ENCODE results near the gene CDH4. TPM values are rescaled to one million over a fixed set of nuclear protein-coding genes. Genes with fewer than 3 reads are reported as not detected.
A peak's percentile ranks its signal among the peaks of the same experiment; 100 is the strongest.

The CDH4 gene
- total RNA-seq, 1 donor from 2014 or later = 8.9 TPM

GRCh38 chr20:61605283-61605682 lies 353.2 kb downstream of the CDH4 start:
- TF ChIP-seq CTCF (conservative IDR thresholded peaks at IDR 0.05) = no peak
- H3K4me1 Mint-ChIP-seq = no peaks in the 10 kb centered on the region
- peaks cover 8% of the 10 kb centered on the region for H3K9me3 Mint-ChIP-seq

GRCh38 chr20:61605862-61606557 lies 353.9 kb downstream of the CDH4 start:
- peaks cover 7% of the 10 kb centered on the region for H3K36me3 Mint-ChIP-seq (ENCODE audit: low read depth)
- peaks cover 8% of the 10 kb centered on the region for H3K9me3 Mint-ChIP-seq
- H3K27me3 Mint-ChIP-seq (ENCODE audit: low read depth) = peaks cover 2% of the 10 kb centered on the region
- H3K4me3 Mint-ChIP-seq = no peak overlapping the region
- no peaks in the 10 kb centered on the region for H3K4me1 Mint-ChIP-seq
- no peak for TF ChIP-seq CTCF (conservative IDR thresholded peaks at IDR 0.05)
- no peak for DNase-seq (ENCODE audit: low read depth, low spot score)
- H3K27ac Mint-ChIP-seq (ENCODE audit: unreplicated experiment) = peak overlapping the region; percentile 24

More at GRCh38 chr20:61605283-61605682, 353.2 kb downstream of the CDH4 start:
- Mint-ChIP-seq H3K4me3 (no peak overlapping the region), H3K36me3 (ENCODE audit: low read depth) (peaks cover 7% of the 10 kb centered on the region), H3K27me3 (ENCODE audit: low read depth) (peaks cover 2% of the 10 kb centered on the region), H3K27ac (ENCODE audit: unreplicated experiment) (no peak overlapping the region)
- DNase-seq (ENCODE audit: low read depth, low spot score) = no peak

GRCh38 chr20:61608275-61609085 lies 356.4 kb downstream of the CDH4 start:
- TF ChIP-seq CTCF (conservative IDR thresholded peaks at IDR 0.05) = no peak
- H3K36me3 Mint-ChIP-seq (ENCODE audit: low read depth) = peaks cover 4% of the 10 kb centered on the region
- peaks cover 5% of the 10 kb centered on the region for H3K9me3 Mint-ChIP-seq
- no peak overlapping the region for H3K4me3 Mint-ChIP-seq
- peaks cover 2% of the 10 kb centered on the region for H3K27me3 Mint-ChIP-seq (ENCODE audit: low read depth)
- H3K27ac Mint-ChIP-seq (ENCODE audit: unreplicated experiment) = peak overlapping the region; percentile 43
- DNase-seq (ENCODE audit: low read depth, low spot score) = peak; percentile 50
- no peaks in the 10 kb centered on the region for H3K4me1 Mint-ChIP-seq

- H3K27me3 Mint-ChIP-seq (ENCODE audit: low read depth) = peaks cover 2% of the 10 kb centered on the region
- DNase-seq (ENCODE audit: low read depth, low spot score) = no peak
- H3K36me3 Mint-ChIP-seq (ENCODE audit: low read depth) = no peaks in the 10 kb centered on the region
- no peak overlapping the region for H3K27ac Mint-ChIP-seq (ENCODE audit: unreplicated experiment)
- no peak for TF ChIP-seq CTCF (conservative IDR thresholded peaks at IDR 0.05)
- H3K9me3 Mint-ChIP-seq = peaks cover 5% of the 10 kb centered on the region
- H3K4me3 Mint-ChIP-seq = no peak overlapping the region
- H3K4me1 Mint-ChIP-seq = no peaks in the 10 kb centered on the region
Observed at GRCh38 chr20:61609461-61609860, 357.4 kb downstream of the CDH4 start.

- TF ChIP-seq CTCF (conservative IDR thresholded peaks at IDR 0.05) = no peak
- Mint-ChIP-seq H3K4me3 (no peak overlapping the region), H3K9me3 (peaks cover 5% of the 10 kb centered on the region), H3K4me1 (no peaks in the 10 kb centered on the region), H3K27ac (ENCODE audit: unreplicated experiment) (no peak overlapping the region), H3K36me3 (ENCODE audit: low read depth) (no peaks in the 10 kb centered on the region), H3K27me3 (ENCODE audit: low read depth) (peaks cover 2% of the 10 kb centered on the region)
- no peak for DNase-seq (ENCODE audit: low read depth, low spot score)
Observed at GRCh38 chr20:61611401-61612180, 359.5 kb downstream of the CDH4 start.

All from neural crest cell (in vitro differentiated cells).